MCF 10A (cell line): ENCODE results near the gene PDYN. TPM values are rescaled to one million over a fixed set of nuclear protein-coding genes. Genes with fewer than 3 reads are reported as not detected.

Source experiments
- BruUV-seq: library from RNA; stranded (reverse); fragments of 400-500 nt; replicated peaks from 2 replicates; lab custom pipeline; 2021; lab: Mats Ljungman, UMichigan
- CTCF ChIA-PET: fragments of 300-600 bp; sonication (Branson Sonifier 250); formaldehyde crosslinking; extraction: SDS; loops from one replicate; lab custom pipeline; 2021; ENCODE audit warnings: antibody characterized with exemption, inconsistent platforms; lab: Yijun Ruan, JAX
- POLR2A ChIA-PET: fragments of 300-600, 350-650 bp; sonication (Branson Sonifier 250); formaldehyde crosslinking; extraction: SDS; loops from one replicate; lab custom pipeline; 2020; ENCODE audit warnings: antibody characterized with exemption, inconsistent platforms; lab: Yijun Ruan, JAX
- DNase-seq: peaks from one replicate; pipeline ENCODE4 v3.0.0-alpha.2; 2018; ENCODE audit not compliant: unreplicated experiment
- H3K27ac Mint-ChIP-seq: one replicate; pipeline ENCODE4 v1.8.0; 2022; ENCODE audit warnings: mild to moderate bottlenecking, low read depth, mixed read lengths; ENCODE audit not compliant: unreplicated experiment
- H3K27me3 Mint-ChIP-seq: one replicate; pipeline ENCODE4 v1.8.0; 2022; ENCODE audit warnings: mixed read lengths; ENCODE audit not compliant: insufficient read depth, unreplicated experiment
- H3K36me3 Mint-ChIP-seq: one replicate; pipeline ENCODE4 v1.8.0; 2022; ENCODE audit warnings: mild to moderate bottlenecking, moderate library complexity, mixed read lengths; ENCODE audit not compliant: insufficient read depth, unreplicated experiment
- H3K4me1 Mint-ChIP-seq: one replicate; pipeline ENCODE4 v1.8.0; 2022; ENCODE audit warnings: mixed read lengths; ENCODE audit not compliant: insufficient read depth, unreplicated experiment
- H3K4me3 Mint-ChIP-seq: one replicate; pipeline ENCODE4 v1.8.0; 2022; ENCODE audit warnings: mild to moderate bottlenecking, moderate library complexity, mixed read lengths; ENCODE audit not compliant: unreplicated experiment
- H3K9me3 Mint-ChIP-seq: one replicate; pipeline ENCODE4 v1.8.0; 2022; ENCODE audit warnings: mixed read lengths; ENCODE audit not compliant: unreplicated experiment
- intact Hi-C: fragments of 100-400 bp; cut with micrococcal nuclease; formaldehyde crosslinking; loops from 2 replicates; pipeline ENCODE4 v1.14.1; 2022
- total RNA-seq: library from RNA; stranded (reverse); gene quantifications from 2 replicates; pipeline ENCODE4 v1.2.3, GENCODE V29; 2022
- TF ChIP-seq, protein P1 (sequence below): fragments of 200-600 bp; IDR thresholded peaks from one replicate; pipeline ENCODE4 v1.8.0; 2022; ENCODE audit warnings: antibody characterized with exemption, mild to moderate bottlenecking; ENCODE audit not compliant: unreplicated experiment

PDYN gene
- total RNA-seq, 1 experiment from 2014 or later = not detected

DNA sequence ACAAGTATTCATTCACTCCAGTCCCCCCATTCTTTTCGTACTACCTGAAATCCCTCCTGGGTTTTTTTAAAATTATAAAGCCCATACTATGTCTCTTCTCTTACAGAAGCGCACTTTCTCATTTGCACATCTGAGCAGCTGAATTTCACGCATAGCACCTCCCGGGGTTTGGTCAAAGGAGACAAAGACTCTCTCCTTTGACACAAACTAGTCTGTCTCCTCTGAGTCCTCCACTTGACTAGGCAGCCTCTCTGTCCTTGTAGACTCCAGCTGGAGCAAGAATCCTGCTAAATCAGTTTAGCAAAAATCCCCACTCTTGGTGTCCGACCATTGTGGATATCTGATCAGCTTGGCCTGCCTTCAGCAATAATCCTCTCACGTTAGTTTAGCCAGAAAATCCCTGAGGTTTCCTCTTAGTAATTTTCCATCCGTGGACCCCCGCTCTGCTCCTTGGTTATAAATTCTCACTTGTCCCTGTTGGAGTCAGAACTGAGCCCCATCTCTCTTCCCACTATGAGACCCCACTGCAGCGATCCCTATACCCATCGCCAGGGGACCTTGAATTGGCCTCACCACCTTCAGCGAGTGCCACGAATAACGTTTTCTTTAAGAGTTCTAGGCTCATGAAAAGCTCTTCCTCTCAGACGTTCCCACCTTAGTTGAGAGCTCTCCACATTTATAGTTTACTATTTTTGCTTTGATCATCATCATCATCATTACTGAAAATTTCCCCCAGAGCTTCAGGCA is 29.0 kb downstream of the PDYN start:
- CTCF ChIA-PET = interaction anchor here (0.6 to 4.4 kb wide), 37 partner anchors 9 to 524 kb away, joined by 3 to 95 read pairs (median 5); no protein-coding TSS in a partner anchor
- TF ChIP-seq, protein P1, sequence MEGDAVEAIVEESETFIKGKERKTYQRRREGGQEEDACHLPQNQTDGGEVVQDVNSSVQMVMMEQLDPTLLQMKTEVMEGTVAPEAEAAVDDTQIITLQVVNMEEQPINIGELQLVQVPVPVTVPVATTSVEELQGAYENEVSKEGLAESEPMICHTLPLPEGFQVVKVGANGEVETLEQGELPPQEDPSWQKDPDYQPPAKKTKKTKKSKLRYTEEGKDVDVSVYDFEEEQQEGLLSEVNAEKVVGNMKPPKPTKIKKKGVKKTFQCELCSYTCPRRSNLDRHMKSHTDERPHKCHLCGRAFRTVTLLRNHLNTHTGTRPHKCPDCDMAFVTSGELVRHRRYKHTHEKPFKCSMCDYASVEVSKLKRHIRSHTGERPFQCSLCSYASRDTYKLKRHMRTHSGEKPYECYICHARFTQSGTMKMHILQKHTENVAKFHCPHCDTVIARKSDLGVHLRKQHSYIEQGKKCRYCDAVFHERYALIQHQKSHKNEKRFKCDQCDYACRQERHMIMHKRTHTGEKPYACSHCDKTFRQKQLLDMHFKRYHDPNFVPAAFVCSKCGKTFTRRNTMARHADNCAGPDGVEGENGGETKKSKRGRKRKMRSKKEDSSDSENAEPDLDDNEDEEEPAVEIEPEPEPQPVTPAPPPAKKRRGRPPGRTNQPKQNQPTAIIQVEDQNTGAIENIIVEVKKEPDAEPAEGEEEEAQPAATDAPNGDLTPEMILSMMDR = no peak
- BruUV-seq = no TSS peak
- no peaks in the 10 kb centered on the region for H3K36me3 Mint-ChIP-seq
- no peak for DNase-seq
- H3K4me1 Mint-ChIP-seq = no peaks in the 10 kb centered on the region
- no peak overlapping the region for H3K27ac Mint-ChIP-seq
- H3K9me3 Mint-ChIP-seq = no peaks in the 10 kb centered on the region
- no peak overlapping the region for H3K4me3 Mint-ChIP-seq
- intact Hi-C loops = loop anchor here (1.0 to 10.0 kb wide), 4 partner anchors 128 to 490 kb away; no protein-coding TSS in a partner anchor
- peaks cover 49% of the 10 kb centered on the region for H3K27me3 Mint-ChIP-seq
- POLR2A ChIA-PET = interaction anchor here (0.6 to 2.0 kb wide), 9 partner anchors 9 to 208 kb away, joined by 3 to 7 read pairs (median 3); no protein-coding TSS in a partner anchor

DNA sequence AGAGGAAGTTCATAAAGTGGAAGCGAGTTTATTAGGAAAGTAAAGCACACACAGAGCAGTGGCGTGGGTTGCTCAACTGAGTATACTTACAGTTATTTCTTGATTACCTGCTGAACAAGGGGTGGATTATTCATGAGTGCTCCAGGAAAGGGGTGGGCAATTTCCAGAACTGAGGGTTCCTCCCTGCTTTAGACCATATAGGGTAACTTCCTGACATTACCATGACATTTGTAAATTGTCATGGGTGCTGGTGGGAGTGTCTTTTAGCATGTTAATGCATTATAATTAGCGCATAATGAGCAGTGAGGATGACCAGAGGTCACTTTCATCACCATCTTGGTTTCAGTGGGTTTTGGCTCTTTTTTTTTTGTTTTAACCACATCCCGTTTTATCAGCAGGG is 29.8 kb downstream of the PDYN start:
- Mint-ChIP-seq H3K4me3 (no peak overlapping the region), H3K4me1 (no peaks in the 10 kb centered on the region), H3K9me3 (no peaks in the 10 kb centered on the region), H3K27ac (no peak overlapping the region), H3K36me3 (no peaks in the 10 kb centered on the region), H3K27me3 (peaks cover 41% of the 10 kb centered on the region)
- intact Hi-C loops = loop anchor here (10.0 kb wide), 2 partner anchors 199 to 491 kb away; no protein-coding TSS in a partner anchor
- TF ChIP-seq, protein P1 = no peak
- no TSS peak for BruUV-seq
- no peak for DNase-seq
- POLR2A ChIA-PET = interaction anchor here (1.1 to 2.0 kb wide), 3 partner anchors 9 to 129 kb away, joined by 3 to 7 read pairs (median 4); no protein-coding TSS in a partner anchor
- CTCF ChIA-PET = interaction anchor here (0.6 to 4.4 kb wide), 3 partner anchors 133 to 209 kb away, joined by 3 to 95 read pairs (median 4); no protein-coding TSS in a partner anchor

DNA sequence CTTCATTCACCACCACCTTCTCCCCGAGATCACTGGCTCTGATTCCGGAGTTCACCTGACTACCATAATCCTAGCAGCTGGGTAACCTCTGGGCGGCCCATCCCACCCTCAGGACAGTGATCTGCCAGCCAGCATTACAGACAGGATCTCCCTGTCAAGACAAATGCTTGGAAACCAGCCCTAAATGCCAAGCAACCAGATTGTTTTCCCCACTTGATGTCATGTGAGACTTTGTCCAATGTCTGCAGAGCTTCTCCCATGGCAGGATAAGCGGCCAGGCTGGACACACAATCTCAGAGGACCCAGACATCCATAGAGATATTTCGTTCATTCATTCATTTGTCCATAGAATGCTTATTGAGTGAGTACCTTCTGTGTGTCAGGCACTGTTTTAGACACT is 32.5 kb downstream of the PDYN start:
- no peaks in the 10 kb centered on the region for H3K9me3 Mint-ChIP-seq

More for the DNA sequence above, 32.5 kb downstream of the PDYN start:
- intact Hi-C loops = loop anchor here (10.0 kb wide), 2 partner anchors 197 to 493 kb away; no protein-coding TSS in a partner anchor
- POLR2A ChIA-PET = interaction anchor here (1.6 kb wide), 1 partner anchor 20 kb away, joined by 3 read pairs; no protein-coding TSS in a partner anchor
- no peaks in the 10 kb centered on the region for H3K36me3 Mint-ChIP-seq
- no peaks in the 10 kb centered on the region for H3K4me1 Mint-ChIP-seq
- TF ChIP-seq, protein P1 = no peak
- H3K27me3 Mint-ChIP-seq = peaks cover 25% of the 10 kb centered on the region
- BruUV-seq = no TSS peak
- H3K4me3 Mint-ChIP-seq = no peak overlapping the region
- H3K27ac Mint-ChIP-seq = no peak overlapping the region
- no peak for DNase-seq
- CTCF ChIA-PET = interaction anchor here (0.6 to 1.5 kb wide), 4 partner anchors 9 to 211 kb away, joined by 3 to 8 read pairs (median 4); no protein-coding TSS in a partner anchor
